Urothelium cell line (cell line): ENCODE data around the gene FKBP1B.
A peak's percentile ranks its signal among the peaks of the same experiment; 100 is the strongest.
"Not testable (repeated sequence)": the region's sequence is repeated elsewhere in the genome, so short reads cannot be mapped to it uniquely, and the experiment has no call there.

ENCODE experiments used
- DNase-seq: peaks from one replicate; pipeline ENCODE4 v3.0.0; 2011; ENCODE audit warnings: low spot score, mixed read lengths
- FAIRE-seq: peaks from 2 replicates; lab custom pipeline; 2011; peaks lifted over from hg19 to GRCh38; lab: Jason Lieb, UNC

Gene FKBP1B

GRCh38 chr2:24049485-24050021, at the start of gene FKBP1B:
Gene FKBP1B, plus strand, starts transcription at chr2:24049741. Its CDS starts 109 bp downstream, at chr2:24049850.
- FAIRE-seq (no peak), DNase-seq (peak; percentile 85)

GRCh38 chr2:24007693-24008092, 41.8 kb upstream of the FKBP1B start:
- DNase-seq (no peak), FAIRE-seq (no peak)

- no peak for FAIRE-seq
- DNase-seq: no peak
Measured at GRCh38 chr2:24008672-24009366, 40.7 kb upstream of the FKBP1B start.

- DNase-seq (no peak), FAIRE-seq (no peak)
Measured at GRCh38 chr2:24009367-24009679, 40.2 kb upstream of the FKBP1B start.

GRCh38 chr2:24009680-24010476, 39.7 kb upstream of the FKBP1B start, which contains the start of gene MFSD2B:
Gene MFSD2B, plus strand, starts transcription at chr2:24010085. Its CDS starts 12 bp downstream, at chr2:24010097.
- DNase-seq (no peak), FAIRE-seq (no peak)

GRCh38 chr2:24010477-24011249, 38.9 kb upstream of the FKBP1B start:
- FAIRE-seq: no peak
- no peak for DNase-seq

GRCh38 chr2:24011250-24012104, 38.1 kb upstream of the FKBP1B start:
- FAIRE-seq: no peak
- DNase-seq: no peak

- DNase-seq (no peak), FAIRE-seq (no peak)
Measured at GRCh38 chr2:24012521-24013188, 36.9 kb upstream of the FKBP1B start.

- DNase-seq, FAIRE-seq: not testable (repeated sequence)
Measured at GRCh38 chr2:24014902-24015301, 34.6 kb upstream of the FKBP1B start.

GRCh38 chr2:24015562-24016375, 33.8 kb upstream of the FKBP1B start:
- FAIRE-seq: peak; percentile 23

GRCh38 chr2:24016376-24016761, 33.2 kb upstream of the FKBP1B start:
- DNase-seq: no peak
- no peak for FAIRE-seq

More at GRCh38 chr2:24015562-24016375, 33.8 kb upstream of the FKBP1B start:
- DNase-seq: peak; percentile 68

GRCh38 chr2:24016853-24017703, 32.5 kb upstream of the FKBP1B start:
- FAIRE-seq (no peak), DNase-seq (no peak)

GRCh38 chr2:24017711-24018110, 31.8 kb upstream of the FKBP1B start:
- DNase-seq (no peak), FAIRE-seq (no peak)

GRCh38 chr2:24018241-24018640, 31.3 kb upstream of the FKBP1B start:
- FAIRE-seq (no peak), DNase-seq (no peak)

- no peak for DNase-seq
- FAIRE-seq: no peak
Measured at GRCh38 chr2:24019729-24020128, 29.8 kb upstream of the FKBP1B start.

GRCh38 chr2:24020244-24020643, 29.3 kb upstream of the FKBP1B start:
- DNase-seq (no peak), FAIRE-seq (no peak)

- FAIRE-seq (peak; percentile 73), DNase-seq (no peak)
Measured at GRCh38 chr2:24021122-24021998, 28.2 kb upstream of the FKBP1B start.
